HG03135 (cell line): Measurements from ENCODE around the gene ADCY10.
"Not testable (repeated sequence)": the region's sequence is repeated elsewhere in the genome, so short reads cannot be mapped to it uniquely, and the experiment has no call there.

Experiments
- ATAC-seq: cut with Tn5 transposase; IDR thresholded peaks from one replicate; pipeline ENCODE4 v1.9.1; 2021; ENCODE audit warnings: mild to moderate bottlenecking, moderate library complexity; ENCODE audit not compliant: unreplicated experiment

ADCY10 gene

GRCh38 chr1:167913895-167914496 is at the start of gene ADCY10:
Gene ADCY10, minus strand, starts transcription at chr1:167914134. Its CDS starts 8,994 bp downstream, at chr1:167905140.
- no peak for ATAC-seq

DNA sequence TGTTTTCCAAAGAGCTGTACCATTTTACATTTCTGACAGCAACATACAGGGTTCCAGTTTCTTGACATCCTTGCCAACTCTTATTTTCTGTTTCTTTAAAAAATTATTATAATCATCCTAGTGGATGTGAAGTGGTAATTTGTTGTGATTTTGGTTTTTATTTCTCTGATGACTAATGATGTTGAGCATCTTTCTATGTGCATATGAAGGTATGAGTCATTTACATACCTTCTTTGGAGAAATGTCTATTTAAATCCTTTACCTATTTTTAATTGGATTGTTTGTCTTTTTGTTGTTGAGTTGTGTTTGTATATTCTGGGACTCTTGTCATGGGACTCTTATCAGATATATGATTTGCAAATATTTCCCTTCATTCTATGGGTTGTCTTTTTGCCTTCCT is 43.8 kb upstream of the ADCY10 start:
- no peak for ATAC-seq

DNA sequence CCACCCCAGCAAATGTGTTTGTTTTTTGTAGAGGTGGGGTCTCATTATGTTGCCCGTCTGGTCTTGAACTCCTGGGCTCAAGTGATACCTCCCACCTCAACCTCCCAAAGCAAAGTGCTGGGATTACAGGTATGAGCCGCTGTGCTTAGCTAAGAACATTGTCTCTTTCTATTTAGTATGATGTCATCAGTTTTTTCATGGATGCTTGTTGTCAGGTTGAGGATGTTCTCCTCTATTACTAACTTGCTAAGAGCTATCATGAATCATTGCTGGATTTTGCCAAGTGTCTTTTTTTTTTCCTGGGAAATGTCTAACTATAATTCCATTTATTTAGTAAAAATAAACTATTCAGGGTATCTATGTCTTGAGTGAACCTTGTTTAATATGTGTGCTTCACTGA is 42.0 kb upstream of the ADCY10 start:
- ATAC-seq: no peak

GRCh38 chr1:167950569-167950968 is 36.6 kb upstream of the ADCY10 start:
- ATAC-seq: no peak

- no peak for ATAC-seq
Measured at GRCh38 chr1:167949785-167950184, 35.9 kb upstream of the ADCY10 start.

- ATAC-seq: no peak
Measured at GRCh38 chr1:167947733-167948132, 33.8 kb upstream of the ADCY10 start.

DNA sequence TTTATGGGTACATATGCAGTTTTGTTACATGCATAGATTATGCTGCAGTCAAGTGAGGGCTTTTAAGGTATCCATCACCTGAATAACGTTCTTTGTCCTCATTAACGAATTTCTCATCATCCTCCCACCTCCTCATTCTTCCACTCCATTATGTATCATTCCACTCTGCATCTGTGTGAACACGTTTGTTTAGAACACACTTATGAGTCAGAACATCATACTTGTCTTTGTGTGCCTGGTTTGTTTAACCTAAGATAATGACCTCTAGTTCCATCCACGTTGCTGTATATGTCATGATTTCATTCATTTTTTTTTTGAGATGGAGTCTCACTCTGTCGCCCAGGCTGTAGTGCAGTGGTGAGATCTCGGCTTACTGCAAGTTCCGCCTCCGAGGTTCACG is 29.6 kb upstream of the ADCY10 start:
- ATAC-seq: no peak

- ATAC-seq: no peak
Measured at GRCh38 chr1:167940264-167940663, 26.3 kb upstream of the ADCY10 start.

DNA sequence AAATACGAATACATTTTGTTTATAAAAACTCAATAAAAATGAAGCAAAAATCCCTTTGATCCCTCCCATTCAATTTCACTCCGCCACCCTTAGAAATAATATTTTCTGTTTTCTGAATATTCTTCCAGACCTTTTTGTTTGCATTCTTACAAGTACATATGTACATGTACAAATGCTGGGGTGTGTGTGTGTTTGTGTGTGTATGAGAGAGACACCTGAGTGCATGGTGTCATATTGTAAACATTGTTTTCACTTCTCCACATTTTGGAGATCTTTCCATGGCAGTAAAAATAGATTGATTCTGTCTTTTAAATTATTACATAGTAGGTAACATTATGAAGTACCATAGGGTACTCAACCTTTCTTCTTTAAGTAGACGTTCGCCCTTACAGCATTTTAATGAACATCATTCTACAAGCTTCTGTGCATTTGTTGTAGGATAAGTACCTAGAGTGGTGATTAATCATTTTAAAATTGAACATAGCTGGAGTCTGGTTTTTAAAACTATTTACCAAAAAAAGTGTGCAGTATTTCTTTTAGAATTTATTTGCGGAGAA is 24.2 kb upstream of the ADCY10 start:
- ATAC-seq: no peak

DNA sequence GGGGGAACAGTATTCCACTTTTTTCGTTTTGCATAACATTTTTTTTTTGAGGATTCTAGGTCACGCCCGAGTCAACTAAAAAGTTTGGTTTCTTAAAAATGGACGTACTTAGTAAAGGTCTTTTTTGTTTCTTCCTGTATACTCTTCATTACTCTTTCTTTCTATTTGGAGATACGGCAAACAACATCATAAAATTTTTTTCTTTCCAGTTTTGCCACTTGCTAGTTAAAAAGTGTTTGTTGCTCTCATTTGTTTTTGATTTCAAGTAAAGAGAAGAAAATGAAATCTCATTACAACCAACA is 23.7 kb upstream of the ADCY10 start:
- ATAC-seq: no peak

DNA sequence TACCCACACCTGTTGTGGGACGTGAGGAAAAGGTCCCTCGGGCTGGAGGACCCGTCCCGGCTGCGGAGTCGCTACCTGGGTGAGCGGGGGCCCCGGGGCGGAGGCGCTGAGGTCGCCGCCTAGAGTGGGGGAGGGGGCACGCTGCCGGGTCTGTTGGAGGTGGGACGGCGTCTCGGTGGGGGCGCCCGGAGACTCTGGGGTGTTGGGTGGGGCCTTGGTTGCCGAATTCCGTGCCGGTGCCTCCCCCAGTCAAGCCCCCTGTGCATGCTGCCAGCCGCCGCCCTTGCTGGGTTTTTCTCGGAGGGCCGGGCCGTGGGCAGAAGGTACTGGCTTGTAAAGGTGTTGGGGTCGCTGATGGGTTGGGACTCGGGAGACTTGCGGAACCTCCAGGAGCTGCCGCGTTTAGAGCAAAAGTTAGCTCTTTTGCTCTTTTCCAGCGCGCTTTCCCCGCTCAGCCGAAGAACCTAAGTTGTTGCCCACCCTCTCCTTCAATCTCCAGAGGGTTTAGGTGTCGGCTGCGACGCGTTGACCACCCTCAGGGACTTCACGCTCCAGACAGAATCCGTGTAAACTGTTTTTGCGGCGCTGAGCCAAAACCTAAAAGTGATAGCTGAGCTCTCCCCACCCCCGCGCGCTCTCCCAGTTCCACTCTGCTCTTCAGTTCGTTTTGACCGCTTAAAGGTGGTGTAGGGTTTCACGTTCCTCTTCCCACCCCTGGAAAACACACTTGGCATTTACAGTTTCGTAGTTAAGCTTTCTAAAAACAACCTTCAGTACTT is 23.2 kb upstream of the ADCY10 start, which contains the start of gene MPC2:
MPC2 (minus strand) TSS at position 143 of the 779 bp plus-strand sequence. CDS start 1,231 bp downstream, outside the sequence.
- peak; percentile 9 for ATAC-seq

- ATAC-seq: peak; percentile 77
Measured at GRCh38 chr1:167936068-167936929, 22.4 kb upstream of the ADCY10 start, which contains the start of gene DCAF6. Gene DCAF6, plus strand, starts transcription at chr1:167936683. Its CDS starts 229 bp downstream, at chr1:167936912.

DNA sequence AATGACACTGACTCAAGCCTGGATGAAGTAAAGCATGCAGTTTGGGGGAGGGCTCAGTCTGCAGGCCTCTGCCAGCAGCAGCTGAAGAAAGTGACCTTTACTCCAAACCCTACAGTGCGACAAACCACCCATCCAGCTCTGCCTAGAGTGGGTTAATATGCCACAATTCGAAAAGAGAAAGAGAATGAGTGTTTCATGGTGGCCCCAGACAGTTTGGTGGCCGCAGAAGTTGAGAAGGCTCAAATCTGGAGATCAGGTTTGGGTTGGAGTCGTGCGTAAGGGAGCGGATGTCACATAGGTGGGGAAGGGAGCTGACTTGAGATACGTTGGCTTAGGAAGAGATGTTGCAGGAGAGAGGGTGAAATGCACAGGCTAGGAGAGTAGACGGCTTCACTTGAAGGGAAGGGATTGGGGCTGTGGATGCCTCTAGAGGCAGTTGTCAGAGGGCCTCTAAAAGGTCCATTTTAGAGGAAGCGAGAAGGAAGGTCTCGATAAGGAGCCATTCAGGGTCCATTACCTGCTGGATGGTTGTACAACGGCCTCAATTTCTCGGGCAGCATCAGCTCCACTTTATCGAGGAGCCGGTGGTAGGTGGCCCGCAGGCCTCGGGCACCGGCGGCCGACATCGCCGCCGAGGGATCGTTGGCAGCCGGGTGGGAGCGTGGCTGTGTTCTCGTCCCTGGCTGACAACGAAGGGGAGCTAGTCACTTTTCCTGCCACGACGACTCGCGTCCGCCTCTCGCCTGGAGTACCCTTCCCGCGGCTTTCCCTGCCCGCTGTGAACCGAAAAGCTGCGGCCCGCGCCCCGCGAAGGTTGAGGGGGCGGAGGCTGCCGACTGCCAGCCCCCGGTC is 21.5 kb upstream of the ADCY10 start:
- ATAC-seq: peak; percentile 8

DNA sequence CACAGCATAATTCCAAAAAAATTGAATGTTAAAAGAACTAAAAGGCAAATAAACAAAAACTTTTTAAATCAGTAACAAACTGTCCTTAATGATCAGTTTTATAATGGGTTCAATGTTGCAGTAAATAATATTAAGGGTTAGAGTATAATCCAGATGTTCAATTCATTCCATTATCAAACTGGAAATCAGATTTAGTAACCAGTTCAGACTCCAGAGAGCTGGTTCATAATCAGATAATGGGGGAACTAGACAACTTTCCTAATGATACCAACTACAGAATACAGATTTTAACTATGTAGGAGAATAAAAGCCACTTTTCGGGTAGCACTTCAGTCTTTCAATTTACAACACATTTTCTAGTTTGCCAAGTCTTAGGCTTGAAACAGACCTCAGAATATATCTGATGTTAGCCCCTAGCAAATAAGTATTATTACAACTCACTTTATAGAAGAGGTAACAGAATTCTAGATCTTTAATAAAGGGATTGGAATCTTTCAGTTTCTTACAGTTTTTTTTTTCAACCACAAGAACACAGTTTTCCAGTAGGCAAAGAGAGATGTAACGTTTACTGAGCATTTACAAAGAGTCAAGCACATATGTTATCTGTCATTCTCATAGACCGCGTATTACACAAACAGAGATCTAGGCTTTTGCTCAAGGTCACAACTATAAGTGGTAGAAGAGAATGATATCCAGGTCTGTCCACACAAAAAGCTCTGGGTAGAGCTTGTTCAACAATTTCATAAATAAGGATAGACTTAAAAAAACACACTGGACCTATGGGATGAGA is 20.7 kb upstream of the ADCY10 start:
- no peak for ATAC-seq

DNA sequence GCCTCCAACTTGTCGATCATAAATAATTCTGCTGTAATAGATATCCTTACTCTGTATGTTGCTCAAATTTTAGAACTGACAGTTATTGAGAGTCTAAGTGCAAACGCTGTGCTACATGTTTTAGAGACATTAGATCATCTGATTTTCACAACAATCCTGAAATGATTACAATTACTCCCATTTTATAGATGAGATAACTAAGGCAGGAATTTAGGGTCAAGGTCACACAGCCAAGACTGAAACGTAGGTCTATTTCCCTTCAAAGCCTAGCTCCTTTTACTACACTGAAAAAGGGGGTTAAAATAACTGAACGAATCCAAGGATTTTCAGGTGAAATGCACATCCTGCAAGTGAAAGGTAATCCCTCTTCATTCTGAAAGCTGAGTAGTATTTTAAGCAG is 19.9 kb upstream of the ADCY10 start:
- ATAC-seq: no peak

DNA sequence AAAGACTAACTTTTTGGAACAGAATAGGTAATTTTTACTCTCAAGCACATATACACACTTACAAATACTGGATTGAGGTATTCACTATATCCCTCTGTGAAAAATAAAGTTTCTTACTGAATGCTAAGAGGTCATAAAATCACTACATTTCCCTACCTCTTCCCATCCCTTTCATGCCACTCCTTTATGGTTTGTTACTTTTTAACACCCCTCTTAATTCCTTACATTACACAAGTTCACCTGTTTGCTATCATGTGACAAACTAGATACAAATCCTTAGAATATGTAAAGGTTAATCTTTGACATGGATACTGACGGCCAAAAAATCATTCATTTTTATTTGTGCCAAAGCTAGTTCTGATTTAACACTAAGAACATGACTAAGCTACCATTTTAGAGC is 15.8 kb upstream of the ADCY10 start:
- ATAC-seq: no peak

DNA sequence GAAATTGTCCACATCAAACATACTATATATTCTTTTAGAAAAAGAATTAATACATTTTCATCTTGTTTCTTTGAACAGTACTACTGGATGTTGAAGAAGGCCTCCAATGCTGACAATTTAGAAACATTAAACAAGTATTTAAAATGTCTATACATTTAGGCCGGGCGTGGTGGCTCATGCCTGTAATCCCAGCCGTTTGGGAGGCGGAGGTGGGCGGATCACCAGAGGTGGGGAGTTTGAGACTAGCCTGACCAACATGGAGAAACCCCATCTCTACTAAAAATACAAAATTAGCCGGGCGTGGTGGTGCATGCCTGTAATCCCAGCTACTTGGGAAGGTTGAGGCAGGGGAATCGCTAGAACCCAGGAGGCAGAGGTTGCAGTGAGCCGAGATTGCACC is 15.0 kb upstream of the ADCY10 start:
- not testable (repeated sequence) for ATAC-seq

- no peak for ATAC-seq
Measured at GRCh38 chr1:167928457-167928852, 14.5 kb upstream of the ADCY10 start.

GRCh38 chr1:167927046-167927754 is 13.3 kb upstream of the ADCY10 start:
- no peak for ATAC-seq
